H1 (cell line): ENCODE data around the gene TFAP2A. TPM values are rescaled to one million over a fixed set of nuclear protein-coding genes. Genes with fewer than 3 reads are reported as not detected.

Source experiments
- CTCF ChIA-PET: fragments of 300-600 bp; sonication (Branson Sonifier 250); formaldehyde crosslinking; loops from one replicate; lab custom pipeline; 2021; ENCODE audit not compliant: partially characterized antibody; lab: Charles Lee
- POLR2A ChIA-PET: fragments of 300-600 bp; sonication (Branson Sonifier 250); formaldehyde crosslinking; loops from one replicate; lab custom pipeline; 2021; ENCODE audit warnings: inconsistent platforms; ENCODE audit not compliant: partially characterized antibody; lab: Charles Lee
- DNase-seq, 2 experiments: peaks; one replicate each; pipeline versions ENCODE4 v3.0.0 to v3.0.0-alpha.2; 2010 to 2022; ENCODE audit warnings: low spot score in 2 of 2, low read depth in 1 of 2, mixed read lengths in 1 of 2
- FAIRE-seq: peaks from 2 replicates; lab custom pipeline; 2011; peaks lifted over from hg19 to GRCh38; lab: Jason Lieb, UNC
- H2AFZ ChIP-seq: 2 replicates; pipeline ENCODE4 v1.8.1; 2012; ENCODE audit warnings: low read length, inconsistent platforms
- H2AK5ac ChIP-seq: 2 replicates; pipeline ENCODE4 v1.6.1; 2013; ENCODE audit warnings: low read depth, low read length
- H2BK120ac ChIP-seq: replicated peaks from 2 replicates; pipeline ENCODE3; 2013; ENCODE audit warnings: low read depth, low read length, inconsistent platforms
- H2BK12ac ChIP-seq: 2 replicates; pipeline ENCODE4 v1.6.1; 2013; ENCODE audit warnings: low read depth, low read length
- H2BK15ac ChIP-seq: 2 replicates; pipeline ENCODE4 v1.6.1; 2013; ENCODE audit warnings: low read length
- H2BK20ac ChIP-seq: 2 replicates; pipeline ENCODE4 v1.6.1; 2013; ENCODE audit warnings: low read length
- H2BK5ac ChIP-seq: 2 replicates; pipeline ENCODE4 v1.6.1; 2013; ENCODE audit warnings: low read depth, low read length
- H3K14ac ChIP-seq: 2 replicates; pipeline ENCODE4 v1.6.1; 2013; ENCODE audit warnings: inconsistent platforms; ENCODE audit not compliant: insufficient read length
- H3K18ac ChIP-seq: 2 replicates; pipeline ENCODE4 v1.6.1; 2013; ENCODE audit warnings: low read length; ENCODE audit errors: extremely low read depth
- H3K23ac ChIP-seq: 2 replicates; pipeline ENCODE4 v1.6.1; 2013; ENCODE audit warnings: inconsistent platforms; ENCODE audit not compliant: insufficient read length
- H3K23me2 ChIP-seq: 2 replicates; pipeline ENCODE4 v1.6.1; 2013; ENCODE audit warnings: low read depth, low read length
- H3K27ac ChIP-seq: 2 replicates; pipeline ENCODE4 v1.6.1; 2011; ENCODE audit warnings: low read depth, low read length, inconsistent platforms
- H3K27me3 ChIP-seq, 4 experiments: replicated peaks in 1 of 4; 1 replicate in 1 of 4; 2 replicates in 3 of 4; pipeline versions ENCODE4 v1.6.1 to v1.8.1; 2011 to 2013; ENCODE audit warnings: low read length in 3 of 4, mild to moderate bottlenecking in 3 of 4, inconsistent platforms in 2 of 4, mixed read lengths in 2 of 4, moderate library complexity in 1 of 4; ENCODE audit not compliant: control insufficient read depth in 3 of 4, insufficient read depth in 3 of 4; ENCODE audit errors: extremely low read depth in 1 of 4
- H3K36me3 ChIP-seq, 4 experiments: 2 replicates each; pipeline versions ENCODE4 v1.6.1 to v1.8.1; 2011 to 2013; ENCODE audit warnings: mild to moderate bottlenecking in 4 of 4, low read length in 3 of 4, moderate library complexity in 2 of 4, control low read depth in 1 of 4, inconsistent platforms in 1 of 4; ENCODE audit not compliant: insufficient read depth in 4 of 4, control insufficient read depth in 2 of 4
- H3K4ac ChIP-seq: replicated peaks from 2 replicates; pipeline ENCODE3; 2013; ENCODE audit warnings: low read length, low read depth, mixed read lengths, inconsistent platforms; ENCODE audit not compliant: insufficient read length
- H3K4me1 ChIP-seq, 4 experiments: replicated peaks in 1 of 4; 1 replicate in 1 of 4; 2 replicates in 3 of 4; pipeline versions ENCODE4 v1.6.1 to v1.8.1; 2011 to 2013; ENCODE audit warnings: low read length in 3 of 4, inconsistent platforms in 2 of 4, mixed read lengths in 1 of 4; ENCODE audit not compliant: insufficient read depth in 4 of 4, control insufficient read depth in 3 of 4
- H3K4me2 ChIP-seq, 2 experiments: 2 replicates each; pipeline versions ENCODE4 v1.6.1 to v1.8.1; 2011 to 2013; ENCODE audit warnings: low read depth in 2 of 2, low read length in 2 of 2, control low read depth in 1 of 2, inconsistent platforms in 1 of 2, mild to moderate bottlenecking in 1 of 2; ENCODE audit not compliant: insufficient read depth in 1 of 2
- H3K4me3 ChIP-seq, 4 experiments: fragments of 200-600, 300-600 bp in 1 of 4; sonication (generic), shearing (Covaris generic), sonication (Bioruptor Twin) in 1 of 4; 2 replicates each; pipeline versions ENCODE4 v1.5.1 to v1.8.1; 2011 to 2016; ENCODE audit warnings: low read length in 4 of 4, low read depth in 3 of 4, control low read depth in 2 of 4, inconsistent platforms in 2 of 4, mild to moderate bottlenecking in 2 of 4, mixed read lengths in 1 of 4, moderate library complexity in 1 of 4; ENCODE audit not compliant: insufficient read depth in 2 of 4; ENCODE audit errors: extremely low read depth in 1 of 4
- H3K56ac ChIP-seq: replicated peaks from 2 replicates; pipeline ENCODE3; 2013; ENCODE audit warnings: low read depth, mild to moderate bottlenecking, mixed read lengths, low read length, inconsistent platforms; ENCODE audit not compliant: insufficient read length
- H3K79me1 ChIP-seq: 2 replicates; pipeline ENCODE4 v1.6.1; 2013; ENCODE audit warnings: low read depth, low read length, control low read depth
- H3K79me2 ChIP-seq, 2 experiments: 2 replicates each; pipeline versions ENCODE4 v1.6.1 to v1.8.1; 2012 to 2013; ENCODE audit warnings: low read length in 2 of 2, mild to moderate bottlenecking in 2 of 2, inconsistent platforms in 1 of 2; ENCODE audit not compliant: insufficient read depth in 2 of 2, control insufficient read depth in 1 of 2
- H3K9ac ChIP-seq, 4 experiments: replicated peaks in 1 of 4; 1 replicate in 1 of 4; 2 replicates in 3 of 4; pipeline versions ENCODE4 v1.6.1 to v1.8.1; 2011 to 2013; ENCODE audit warnings: low read depth in 3 of 4, low read length in 3 of 4, control low read depth in 2 of 4, mild to moderate bottlenecking in 2 of 4, moderate library complexity in 2 of 4, inconsistent platforms in 1 of 4; ENCODE audit errors: extremely low read depth in 1 of 4
- H3K9me3 ChIP-seq, 2 experiments: 2 replicates each; pipeline versions ENCODE4 v1.6.1 to v1.8.1; 2012 to 2013; ENCODE audit warnings: mild to moderate bottlenecking in 2 of 2, moderate library complexity in 2 of 2, control low read depth in 1 of 2, inconsistent platforms in 1 of 2, low read depth in 1 of 2, low read length in 1 of 2, mixed read lengths in 1 of 2; ENCODE audit not compliant: insufficient read depth in 2 of 2
- H4K20me1 ChIP-seq, 2 experiments: replicated peaks in 1 of 2; 2 replicates each; pipeline versions ENCODE3 to v1.8.1; 2011 to 2013; ENCODE audit warnings: inconsistent platforms in 2 of 2, low read length in 2 of 2, mild to moderate bottlenecking in 1 of 2; ENCODE audit not compliant: insufficient read depth in 2 of 2, control insufficient read depth in 1 of 2
- H4K5ac ChIP-seq: 2 replicates; pipeline ENCODE4 v1.6.1; 2013; ENCODE audit warnings: low read length, low read depth, mixed read lengths, inconsistent platforms; ENCODE audit not compliant: insufficient read length
- H4K8ac ChIP-seq: 2 replicates; pipeline ENCODE4 v1.8.0; 2013; ENCODE audit warnings: mild to moderate bottlenecking, moderate library complexity, low read length, inconsistent platforms; ENCODE audit not compliant: insufficient read depth; ENCODE audit errors: extremely low read depth
- H4K91ac ChIP-seq: replicated peaks from 2 replicates; pipeline ENCODE3; 2013; ENCODE audit warnings: low read length, mixed read lengths, inconsistent platforms; ENCODE audit not compliant: insufficient read length
- CEBPB ChIP-seq: IDR thresholded peaks from 2 replicates; pipeline ENCODE4 v1.6.1; 2012; ENCODE audit warnings: low read depth, low read length
- CTBP2 ChIP-seq: IDR thresholded peaks from 2 replicates; pipeline ENCODE4 v1.7.0; 2011; ENCODE audit warnings: borderline replicate concordance, mild to moderate bottlenecking, moderate library complexity, mixed read lengths, low read length; ENCODE audit not compliant: insufficient read depth, insufficient read length
- EP300 ChIP-seq, 2 experiments: IDR thresholded peaks; 1 replicate in 1 of 2; 2 replicates in 1 of 2; pipeline ENCODE4 v1.6.1; 2011 to 2012; ENCODE audit warnings: low read depth in 2 of 2, low read length in 2 of 2, mild to moderate bottlenecking in 2 of 2, borderline replicate concordance in 1 of 2, inconsistent platforms in 1 of 2, moderate library complexity in 1 of 2
- EZH2 ChIP-seq: fragments of 200-600 bp; sonication (generic); IDR thresholded peaks from 2 replicates; pipeline ENCODE4 v1.7.1; 2012; ENCODE audit warnings: low read depth, mild to moderate bottlenecking, moderate library complexity, low read length, inconsistent platforms; ENCODE audit not compliant: severe bottlenecking
- GTF2F1 ChIP-seq: IDR thresholded peaks from 2 replicates; pipeline ENCODE4 v1.6.1; 2012; ENCODE audit warnings: low read depth, low read length, improper control_type of control experiment, borderline replicate concordance
- KDM1A ChIP-seq: fragments of 200-600, 300-600 bp; sonication (generic); IDR thresholded peaks from 2 replicates; pipeline ENCODE4 v1.7.1; 2016; ENCODE audit warnings: mild to moderate bottlenecking, low read length, borderline replicate concordance
- KDM4A ChIP-seq: IDR thresholded peaks from one replicate; pipeline ENCODE4 v1.7.1; 2012; ENCODE audit warnings: low read depth, mild to moderate bottlenecking, moderate library complexity, low read length, inconsistent platforms; ENCODE audit not compliant: severe bottlenecking
- SIX5 ChIP-seq: IDR thresholded peaks from 2 replicates; pipeline ENCODE4 v1.6.1; 2011; ENCODE audit warnings: mild to moderate bottlenecking, low read depth, low read length
- SP2 ChIP-seq: IDR thresholded peaks from 2 replicates; pipeline ENCODE4 v1.6.1; 2012; ENCODE audit warnings: mild to moderate bottlenecking, low read length, inconsistent platforms
- WGBS, 2 experiments: shearing (Covaris generic) in 1 of 2; methylation state at CpG; one replicate each; pipeline versions ENCODE4 v1.1.6 to v1.1.7; 2013 to 2015; ENCODE audit warnings: low lambda C conversion rate in 2 of 2, mixed read lengths in 2 of 2, inconsistent platforms in 1 of 2, low coverage in 1 of 2, missing lambda C conversion rate in 1 of 2; ENCODE audit not compliant: insufficient replicate concordance in 2 of 2, insufficient coverage in 1 of 2, insufficient read length in 1 of 2; ENCODE audit errors: extremely low coverage in 1 of 2, missing lambda C conversion rate in 1 of 2; 5-methylcytosine and 5-hydroxymethylcytosine counted together
- polyA plus RNA-seq, 7 experiments: library from polyadenylated mRNA; depleted of rRNA in 3 of 7; stranded (reverse) in 5 of 7; unstranded in 2 of 7; fragments of >200 nt in 5 of 7; fragments of 200-250 nt in 2 of 7; gene quantifications; 1 replicate in 5 of 7; 2 replicates in 1 of 7; 4 replicates in 1 of 7; pipeline versions ENCODE4 v1.2.1 to v1.2.3, GENCODE V29; 2011 to 2013; ENCODE audit warnings: missing spikeins in 2 of 7, mixed read lengths in 2 of 7
- total RNA-seq: library from RNA; stranded (reverse); fragmentation: NEBNext Ultra II Directional; extraction: Animal tissue kit (Norgen Biotek cat#: 25700); gene quantifications from 2 replicates; pipeline ENCODE4 v1.2.1, GENCODE V29; 2021
- TF ChIP-seq, protein P1 (sequence below): IDR thresholded peaks from 2 replicates; pipeline ENCODE4 v1.6.1; 2012; ENCODE audit warnings: low read length, inconsistent platforms
- TF ChIP-seq, protein P2 (sequence below): IDR thresholded peaks from 2 replicates; pipeline ENCODE4 v1.6.1; 2011; ENCODE audit warnings: low read depth, mild to moderate bottlenecking, low read length; ENCODE audit not compliant: insufficient read depth

TFAP2A gene
- total and polyA plus RNA-seq, 2 of the 8 experiments (the other 6 are each of a cell fraction or from before 2014, with no cell fraction given): 0.23 TPM; not detected in 1

DNA sequence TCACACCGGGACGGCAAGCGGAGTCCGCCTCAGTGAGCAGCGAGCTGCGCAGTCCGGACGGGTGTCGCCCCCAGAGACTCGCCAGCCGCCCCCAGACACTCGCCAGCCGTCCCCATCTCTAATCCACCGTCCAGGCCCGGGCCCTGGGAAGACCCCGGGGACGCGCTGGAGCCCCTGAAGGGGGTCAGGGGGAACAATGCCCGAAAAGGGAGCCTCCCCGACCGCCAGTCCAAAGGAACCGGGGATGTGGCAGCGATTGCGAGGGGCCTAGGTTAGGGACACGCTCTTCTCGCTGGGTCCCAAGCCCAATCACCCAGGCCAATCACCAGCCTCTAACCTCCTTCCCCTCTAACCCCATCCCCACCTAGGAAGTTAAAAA lies 33.1 kb downstream of the TFAP2A start:
- FAIRE-seq (no peak), DNase-seq (no peak)
- WGBS, 2 experiments: 7% methylated on average over 24 of the region's 26 CpGs; no CpG with 5 or more reads in 1 of the 2 experiments
- no peak overlapping the region for H3K14ac ChIP-seq
- H2BK12ac ChIP-seq: no peak overlapping the region
- H3K9me3 ChIP-seq: no peaks in the 10 kb centered on the region
- H2AFZ ChIP-seq: no peak overlapping the region; the same call in 1 of the 2 replicates
- peaks cover 60 to 75% (median 69%) of the 10 kb centered on the region in 4 experiments for H3K27me3 ChIP-seq
- H3K9ac ChIP-seq: no peak overlapping the region
- H2BK20ac ChIP-seq: no peak overlapping the region
- ChIA-PET CTCF (interaction anchor here (0.6 to 17.2 kb wide), 8 partner anchors 11 to 276 kb away, joined by 3 to 365 read pairs (median 4); partner anchors contain the start of gene TFAP2A), POLR2A (no interaction called here)
- H4K91ac ChIP-seq: no peak overlapping the region
- no peaks in the 10 kb centered on the region for H3K79me1 ChIP-seq
- no peak overlapping the region for H3K4ac ChIP-seq
- no peaks in the 10 kb centered on the region; the same call in 1 of the 2 replicates for H3K23me2 ChIP-seq
- no peak overlapping the region for H3K27ac ChIP-seq
- no peak overlapping the region for H4K8ac ChIP-seq
- no peak overlapping the region for H4K5ac ChIP-seq
- H3K18ac ChIP-seq: peak overlapping the region; percentile 43; the same call in 1 of the 2 replicates
- no peak overlapping the region for H2AK5ac ChIP-seq
- no peak overlapping the region for H3K23ac ChIP-seq
- peak overlapping the region in 3 of 4 experiments; percentile 9 to 46 (median 26); a peak in 4 of 8 replicates for H3K4me3 ChIP-seq
- no peaks in the 10 kb centered on the region for H3K79me2 ChIP-seq
- peaks cover 4 to 11% of the 10 kb centered on the region in 2 experiments for H4K20me1 ChIP-seq
- H3K56ac ChIP-seq: no peak overlapping the region
- no peak overlapping the region for H2BK15ac ChIP-seq
- H3K4me1 ChIP-seq: peaks cover 8 to 35% (median 21%) of the 10 kb centered on the region in 4 experiments
- peak overlapping the region; percentile 65 to 83 for H3K4me2 ChIP-seq
- H3K36me3 ChIP-seq: peaks cover 0 to 3% (median 0%) of the 10 kb centered on the region in 4 experiments; a peak in 1 of 8 replicates
- H2BK120ac ChIP-seq: no peak overlapping the region
- no peak overlapping the region for H2BK5ac ChIP-seq
- no peak for TF ChIP-seq SP2
- no peak for TF ChIP-seq KDM1A
- TF ChIP-seq SIX5: no peak
- peak; percentile 21 for TF ChIP-seq KDM4A
- TF ChIP-seq GTF2F1: no peak
- peak; percentile 75 for TF ChIP-seq EZH2
- TF ChIP-seq, protein P1, sequence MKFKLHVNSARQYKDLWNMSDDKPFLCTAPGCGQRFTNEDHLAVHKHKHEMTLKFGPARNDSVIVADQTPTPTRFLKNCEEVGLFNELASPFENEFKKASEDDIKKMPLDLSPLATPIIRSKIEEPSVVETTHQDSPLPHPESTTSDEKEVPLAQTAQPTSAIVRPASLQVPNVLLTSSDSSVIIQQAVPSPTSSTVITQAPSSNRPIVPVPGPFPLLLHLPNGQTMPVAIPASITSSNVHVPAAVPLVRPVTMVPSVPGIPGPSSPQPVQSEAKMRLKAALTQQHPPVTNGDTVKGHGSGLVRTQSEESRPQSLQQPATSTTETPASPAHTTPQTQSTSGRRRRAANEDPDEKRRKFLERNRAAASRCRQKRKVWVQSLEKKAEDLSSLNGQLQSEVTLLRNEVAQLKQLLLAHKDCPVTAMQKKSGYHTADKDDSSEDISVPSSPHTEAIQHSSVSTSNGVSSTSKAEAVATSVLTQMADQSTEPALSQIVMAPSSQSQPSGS: no peak
- TF ChIP-seq, protein P2, sequence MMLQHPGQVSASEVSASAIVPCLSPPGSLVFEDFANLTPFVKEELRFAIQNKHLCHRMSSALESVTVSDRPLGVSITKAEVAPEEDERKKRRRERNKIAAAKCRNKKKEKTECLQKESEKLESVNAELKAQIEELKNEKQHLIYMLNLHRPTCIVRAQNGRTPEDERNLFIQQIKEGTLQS: no peak
- no peak for TF ChIP-seq EP300 (IDR thresholded peaks at IDR 0.05; ENCODE audit: borderline replicate concordance in 1 of 2, low read depth in 2 of 2, low read length in 2 of 2)
- no peak for TF ChIP-seq CEBPB
- TF ChIP-seq CTBP2: no peak
